ENCODE data around the gene RILPL1.
"Not testable (repeated sequence)": the region's sequence is repeated elsewhere in the genome, so short reads cannot be mapped to it uniquely, and the experiment has no call there.

Gene RILPL1

GRCh38 chr12:123529686-123530085 is 3.8 kb downstream of the RILPL1 start:
- DNase-seq, result no peak

- no peak for DNase-seq
These were observed 4.7 kb downstream of the RILPL1 start for GRCh38 chr12:123528858-123529257.

- DNase-seq, result no peak
These were observed 6.9 kb downstream of the RILPL1 start for GRCh38 chr12:123526542-123527080.

DNA sequence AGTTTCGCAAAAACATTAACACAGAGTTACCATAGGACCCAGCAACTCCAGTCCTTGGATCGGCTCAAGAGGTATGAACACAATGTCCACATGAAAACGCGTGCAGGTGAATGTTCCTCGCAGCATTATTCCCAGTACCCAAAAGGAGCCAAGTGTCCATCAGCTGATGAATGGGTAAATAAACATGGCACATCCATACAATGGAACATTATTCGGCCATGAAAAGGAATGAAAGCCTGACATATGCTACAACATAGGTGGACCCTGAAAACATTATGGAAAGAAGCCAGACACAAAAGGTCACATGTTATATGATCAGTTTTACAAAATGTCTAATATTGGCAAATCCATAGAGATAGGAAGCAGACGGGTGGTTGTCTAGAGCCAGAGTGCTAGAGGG is 9.1 kb downstream of the RILPL1 start:
- DNase-seq, result no peak

- no peak for DNase-seq
These were observed 10.0 kb downstream of the RILPL1 start for GRCh38 chr12:123523518-123523917.

DNA sequence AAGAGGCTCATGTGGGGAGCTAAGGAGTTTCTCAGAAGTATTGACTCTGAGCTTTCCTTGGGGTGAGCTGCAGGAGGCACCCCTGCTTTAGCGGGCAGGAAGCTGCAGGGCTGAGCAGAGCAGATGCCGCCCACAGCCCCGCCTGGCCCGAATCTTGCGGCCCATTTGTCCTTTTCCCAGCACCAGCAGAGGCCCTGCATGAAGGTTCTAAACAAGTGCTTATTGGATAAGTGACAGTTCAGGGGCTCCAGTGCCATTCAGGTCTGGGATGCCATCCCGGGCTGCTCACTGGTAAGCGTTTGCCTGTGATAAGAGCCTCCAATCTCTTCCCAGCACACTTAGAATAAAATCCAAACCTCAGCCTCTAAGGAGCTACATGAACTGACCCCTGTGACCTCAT is 11.4 kb downstream of the RILPL1 start:
- DNase-seq, result no peak

DNA sequence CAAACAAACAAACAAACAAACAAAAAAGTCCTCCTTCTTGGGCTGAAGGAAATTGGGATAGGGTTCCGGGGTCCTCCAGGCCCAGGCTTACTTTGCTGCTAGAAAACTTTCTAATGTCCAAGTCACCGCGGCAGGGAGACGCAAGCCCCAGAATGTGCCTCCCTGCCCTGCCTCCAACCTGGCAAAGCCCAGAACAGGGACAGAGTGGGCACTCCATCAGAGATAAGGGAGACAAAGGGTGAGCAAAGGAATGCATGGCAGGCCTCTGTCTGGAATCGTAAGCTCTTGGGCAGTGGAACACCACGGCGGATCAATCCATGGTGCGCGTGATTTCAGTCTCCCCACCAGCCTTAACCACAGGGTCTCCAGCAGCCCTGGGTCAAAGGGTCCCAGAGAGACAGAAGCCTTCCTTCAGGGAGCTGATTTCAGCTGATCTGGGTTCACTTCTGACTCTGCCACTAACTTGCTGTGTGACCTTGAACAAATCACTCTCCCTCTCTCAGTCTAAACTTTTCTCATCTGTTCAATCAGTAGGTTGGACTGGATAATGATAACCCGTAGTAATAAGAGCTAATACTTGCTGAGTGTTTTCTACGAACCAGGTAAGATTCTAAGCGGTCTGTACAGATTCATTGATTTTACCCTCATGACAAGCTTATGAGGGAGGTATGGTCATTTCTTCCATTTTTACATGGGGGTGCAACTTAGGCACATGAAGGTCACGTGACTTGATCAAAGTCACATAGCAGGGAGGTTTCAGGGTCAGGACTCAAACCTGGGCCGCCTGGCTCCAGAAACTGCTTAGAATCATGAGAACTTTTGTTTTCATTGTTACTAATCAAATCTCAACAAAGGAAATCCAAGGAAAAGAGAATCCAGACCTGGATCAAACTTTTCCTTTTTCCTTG is 12.7 kb downstream of the RILPL1 start:
- DNase-seq, result no peak

DNA sequence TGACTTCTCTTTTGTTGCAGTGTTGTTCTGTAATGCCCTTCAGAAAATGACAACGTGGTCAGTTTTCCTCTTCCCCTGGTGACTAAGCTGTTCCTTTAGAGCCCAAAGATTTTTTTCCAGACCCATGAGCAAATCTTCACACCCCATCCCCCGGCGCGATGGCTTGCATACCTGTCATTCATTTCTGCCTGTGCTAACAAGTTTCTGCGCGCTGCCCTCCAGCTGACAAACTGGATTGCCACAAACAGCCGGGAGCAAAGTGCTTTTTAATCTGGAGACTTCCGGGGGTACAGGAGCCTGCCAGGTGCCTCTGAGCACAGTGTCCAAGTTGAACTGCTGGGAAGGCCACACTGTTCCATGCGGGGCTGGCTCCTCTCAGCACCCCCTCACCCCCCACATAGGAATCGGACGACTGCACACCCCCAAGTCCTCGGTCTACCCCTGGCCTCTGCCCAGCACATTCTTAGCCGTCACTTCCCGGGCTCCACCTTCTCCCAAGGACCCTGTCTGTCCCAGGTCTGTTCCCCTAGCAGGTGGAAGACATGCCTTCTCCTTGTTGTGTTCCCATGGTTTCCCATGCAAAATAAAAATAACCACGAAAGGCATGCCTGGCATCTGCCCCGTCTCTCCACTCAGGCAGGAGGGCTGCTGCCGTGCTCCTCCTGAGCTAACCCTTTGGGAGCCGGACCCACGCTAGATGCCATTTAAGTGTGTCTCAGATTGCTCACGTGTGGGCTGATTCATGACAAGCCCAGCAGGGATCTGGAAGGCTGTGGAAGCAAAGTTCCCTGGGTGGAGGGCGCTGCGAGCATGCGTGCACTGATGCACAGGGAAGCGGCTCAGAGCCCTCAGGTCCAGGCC is 14.1 kb downstream of the RILPL1 start:
- DNase-seq, result no peak

DNA sequence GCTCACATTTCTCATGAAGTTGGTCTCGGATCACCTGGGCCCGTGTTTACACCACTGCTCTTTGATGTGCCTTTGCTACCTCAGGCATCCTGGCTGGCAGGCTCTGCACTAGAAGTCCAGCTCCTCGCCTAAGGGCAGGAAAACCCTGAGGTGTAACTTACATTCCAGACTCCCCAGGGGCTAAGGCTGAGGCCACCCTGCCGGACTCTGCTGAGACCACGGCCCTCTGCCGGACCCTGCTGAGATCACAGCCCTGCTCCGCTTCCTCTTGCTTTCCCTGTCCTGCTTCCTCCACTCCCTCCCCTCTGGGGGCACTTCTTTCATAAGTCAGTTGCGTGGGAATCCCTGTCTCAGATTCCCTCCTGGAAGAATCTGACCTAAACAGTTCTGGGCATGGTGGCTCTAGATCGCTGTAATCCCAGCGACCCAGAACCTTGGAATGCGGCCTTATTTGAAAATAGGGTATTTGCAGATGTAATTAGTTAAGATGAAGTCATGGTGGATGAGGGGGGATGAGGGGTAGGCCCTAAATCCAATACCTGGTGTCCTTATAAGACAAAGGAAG is 17.2 kb downstream of the RILPL1 start:
- DNase-seq, result no peak

- not testable (repeated sequence) for DNase-seq
These were observed 18.8 kb downstream of the RILPL1 start for GRCh38 chr12:123514582-123515221.

DNA sequence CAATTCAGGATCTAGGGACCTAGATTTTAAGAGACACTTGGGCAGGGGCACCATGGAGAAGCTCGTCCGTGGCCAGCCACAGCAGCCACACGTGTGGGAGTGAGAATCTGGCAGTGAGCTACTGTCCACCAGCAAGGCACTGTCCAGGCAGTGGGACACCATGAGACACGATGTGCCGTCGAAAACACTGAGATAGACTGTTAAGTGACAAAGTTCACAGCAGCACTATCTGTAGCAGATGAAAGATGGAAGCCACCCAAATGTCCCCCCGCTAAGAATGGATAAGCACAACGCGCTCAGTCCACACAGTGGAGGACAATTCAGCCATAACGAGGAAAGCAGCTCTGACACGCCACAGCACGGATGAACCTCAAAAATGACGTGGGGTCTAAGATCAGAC is 19.7 kb downstream of the RILPL1 start:
- no peak for DNase-seq

GRCh38 chr12:123512838-123513665 is 20.5 kb downstream of the RILPL1 start:
- no peak for DNase-seq

DNA sequence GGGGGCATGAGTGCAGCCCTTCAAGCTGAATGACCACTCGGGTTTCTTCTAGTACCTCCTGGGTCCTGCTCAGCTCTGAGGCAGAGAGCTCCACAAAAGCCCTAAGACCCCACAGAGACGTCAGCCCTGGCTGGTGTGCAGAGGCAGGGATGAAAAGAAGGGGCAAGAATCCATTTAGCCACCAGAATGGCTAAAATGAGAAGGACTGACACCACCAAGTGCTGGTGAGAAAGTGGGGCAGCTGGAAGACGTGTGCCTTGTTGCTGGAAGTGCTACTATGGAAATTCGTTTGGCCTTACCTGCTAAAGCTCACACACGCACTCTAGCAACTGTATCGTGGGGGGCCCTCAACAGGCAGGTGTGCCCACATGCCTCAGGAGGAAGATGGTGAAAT is 26.7 kb downstream of the RILPL1 start:
- no peak for DNase-seq

- DNase-seq, result no peak
These were observed 27.3 kb downstream of the RILPL1 start for GRCh38 chr12:123506059-123506842.

DNA sequence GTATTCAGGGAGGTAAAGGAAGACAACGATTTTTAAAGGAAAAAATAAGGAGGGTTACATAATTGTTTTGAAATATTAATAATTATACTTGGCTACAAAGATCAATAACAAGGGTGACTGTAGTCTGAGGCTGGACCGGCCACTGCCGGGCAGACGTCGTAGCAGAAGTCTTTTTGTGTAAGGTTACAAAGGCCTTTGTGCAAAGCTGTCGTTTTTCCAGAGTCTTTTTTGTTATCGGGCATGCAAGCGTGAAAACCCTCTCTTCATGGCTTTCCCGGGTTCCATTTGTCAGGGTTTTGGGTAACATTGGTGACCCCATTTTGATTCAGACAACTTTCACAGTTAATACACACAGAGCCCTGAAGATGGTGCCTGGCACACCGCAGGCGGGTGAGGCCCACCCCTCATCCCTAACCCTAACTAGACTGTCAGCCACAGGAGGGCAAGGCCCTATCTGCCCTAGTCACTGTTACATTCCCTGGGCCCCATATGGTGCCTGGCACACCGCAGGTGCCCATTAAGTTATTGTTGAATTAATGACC is 31.3 kb downstream of the RILPL1 start:
- no peak for DNase-seq

GRCh38 chr12:123499332-123499731 is 34.2 kb downstream of the RILPL1 start:
- no peak for DNase-seq

DNA sequence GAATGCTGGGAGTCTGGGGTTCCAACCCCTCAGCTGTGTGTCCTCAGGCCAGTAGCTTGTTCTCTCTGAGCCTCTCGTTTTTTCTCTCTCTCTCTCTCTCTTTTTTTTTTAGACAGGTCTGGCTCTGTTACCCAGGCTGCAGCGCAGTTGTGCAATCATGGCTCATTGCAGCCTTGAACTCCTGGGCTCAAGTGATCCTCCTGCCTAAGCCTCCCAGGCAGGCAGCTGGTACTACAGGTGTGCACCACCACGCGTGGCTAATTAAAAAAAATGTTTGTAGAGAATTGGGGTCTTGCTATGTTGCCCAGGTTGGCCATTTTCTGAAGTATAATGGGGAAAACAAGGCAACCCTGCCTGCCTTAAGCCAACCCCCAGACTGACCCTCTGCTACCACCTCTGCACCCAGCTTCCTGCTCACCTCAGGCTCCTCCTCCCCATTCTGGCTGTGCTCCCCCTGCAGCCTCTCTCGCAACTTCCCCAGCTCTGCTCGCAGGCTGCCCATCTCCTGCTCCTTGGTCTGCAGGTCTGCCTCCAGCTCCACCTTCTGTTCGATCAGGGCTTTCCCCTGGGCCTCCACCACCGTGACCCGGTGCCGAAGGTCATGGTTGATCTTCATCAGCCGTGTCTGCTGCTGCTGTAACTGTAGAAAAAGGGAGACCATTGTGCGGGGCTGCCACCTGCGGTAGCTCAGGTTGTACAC is 35.2 kb downstream of the RILPL1 start:
- DNase-seq, result no peak

DNA sequence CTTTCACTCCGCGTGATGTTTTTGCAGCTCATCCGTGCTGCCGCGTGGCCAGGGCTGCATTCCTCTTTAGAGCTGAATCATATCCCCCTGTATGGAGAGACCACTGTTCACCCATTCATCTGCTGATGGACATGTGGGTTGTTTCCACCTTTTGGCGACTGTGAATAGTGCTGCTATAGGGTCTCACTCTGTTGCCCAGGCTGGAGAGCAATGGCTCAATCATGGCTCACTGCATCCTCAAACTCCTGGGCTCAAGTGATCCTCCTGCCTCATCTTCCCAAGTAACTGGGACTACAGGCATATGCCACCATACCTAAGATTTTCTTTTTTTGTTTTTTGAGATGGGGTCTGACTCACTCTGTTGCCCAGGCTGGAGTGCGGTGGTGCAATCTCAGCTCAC is 36.5 kb downstream of the RILPL1 start:
- no peak for DNase-seq

- DNase-seq, result no peak
These were observed 39.2 kb downstream of the RILPL1 start for GRCh38 chr12:123494124-123494851.
